Endothelial cell of umbilical vein (primary cell): ENCODE results near the gene ZNRF1. TPM values are rescaled to one million over a fixed set of nuclear protein-coding genes. Genes with fewer than 3 reads are reported as not detected.

Source experiments
- BruUV-seq: library from RNA; stranded (reverse); fragments of 400-500 nt; replicated peaks from 2 replicates; lab custom pipeline; 2021; lab: Mats Ljungman, UMichigan
- CTCF ChIA-PET: fragments of 300-600, 350-600 bp; sonication (Branson Sonifier 250); formaldehyde crosslinking; loops from one replicate; lab custom pipeline; 2021; ENCODE audit warnings: antibody characterized with exemption, inconsistent platforms; lab: Charles Lee
- POLR2A ChIA-PET: fragments of 300-600, 350-600 bp; sonication (Branson Sonifier 250); formaldehyde crosslinking; loops from one replicate; lab custom pipeline; 2021; ENCODE audit warnings: antibody characterized with exemption, inconsistent platforms; lab: Charles Lee
- DNase-seq: peaks from one replicate; pipeline ENCODE4 v3.0.0-alpha.2; 2011; ENCODE audit warnings: low read depth, low spot score
- FAIRE-seq: peaks from 2 replicates; lab custom pipeline; 2011; peaks lifted over from hg19 to GRCh38; lab: Jason Lieb, UNC
- H2AFZ ChIP-seq: 2 replicates; pipeline ENCODE4 v1.6.0; 2012; ENCODE audit warnings: low read depth, low read length, control low read depth, inconsistent platforms
- H3K27ac ChIP-seq: 2 replicates; pipeline ENCODE4 v1.5.1; 2011; ENCODE audit warnings: low read depth, mild to moderate bottlenecking, control low read depth, low read length, moderate library complexity; ENCODE audit not compliant: insufficient read depth
- H3K27me3 ChIP-seq, 2 experiments: 2 replicates each; pipeline versions ENCODE4 v1.6.0 to v1.6.1; 2011; ENCODE audit warnings: low read length in 2 of 2, mixed read lengths in 1 of 2; ENCODE audit not compliant: control insufficient read depth in 2 of 2, insufficient read depth in 2 of 2
- H3K36me3 ChIP-seq, 2 experiments: 2 replicates in 1 of 2; 3 replicates in 1 of 2; pipeline ENCODE4 v1.5.1; 2011; ENCODE audit warnings: low read length in 2 of 2, mild to moderate bottlenecking in 1 of 2, moderate library complexity in 1 of 2; ENCODE audit not compliant: control insufficient read depth in 2 of 2, insufficient read depth in 2 of 2; ENCODE audit errors: extremely low read depth in 1 of 2
- H3K4me1 ChIP-seq: 3 replicates; pipeline ENCODE4 v1.5.1; 2011; ENCODE audit warnings: mild to moderate bottlenecking, low read length; ENCODE audit not compliant: control insufficient read depth, insufficient read depth; ENCODE audit errors: extremely low read depth
- H3K4me2 ChIP-seq: 2 replicates; pipeline ENCODE4 v1.6.1; 2011; ENCODE audit warnings: low read length, control low read depth, mixed read lengths; ENCODE audit not compliant: insufficient read depth
- H3K4me3 ChIP-seq, 3 experiments: fragments of 200-600 bp in 1 of 3; sonication (generic), shearing (Covaris generic) in 1 of 3; replicated peaks in 1 of 3; 2 replicates each; pipeline ENCODE4 v1.5.1; 2011 to 2016; ENCODE audit warnings: control low read depth in 3 of 3, low read length in 3 of 3, mild to moderate bottlenecking in 2 of 3, inconsistent platforms in 1 of 3, low read depth in 1 of 3, moderate library complexity in 1 of 3; ENCODE audit not compliant: insufficient read depth in 1 of 3
- H3K79me2 ChIP-seq: 2 replicates; pipeline ENCODE4 v1.6.0; 2012; ENCODE audit warnings: low read length, inconsistent platforms; ENCODE audit not compliant: control insufficient read depth, insufficient read depth
- H3K9ac ChIP-seq: replicated peaks from 2 replicates; pipeline ENCODE3; 2011; ENCODE audit warnings: low read length, control low read depth; ENCODE audit not compliant: insufficient read depth; ENCODE audit errors: extremely low read depth
- H3K9me1 ChIP-seq: replicated peaks from 3 replicates; pipeline ENCODE4 v1.6.0; 2011; ENCODE audit warnings: mild to moderate bottlenecking, low read length; ENCODE audit not compliant: control insufficient read depth, insufficient read depth; ENCODE audit errors: extremely low read depth
- H3K9me3 ChIP-seq: replicated peaks from 2 replicates; pipeline ENCODE4 v1.5.1; 2012; ENCODE audit warnings: low read length, inconsistent platforms; ENCODE audit not compliant: control insufficient read depth, insufficient read depth
- H4K20me1 ChIP-seq: replicated peaks from 2 replicates; pipeline ENCODE3; 2011; ENCODE audit warnings: mild to moderate bottlenecking, low read length; ENCODE audit not compliant: control insufficient read depth, insufficient read depth; ENCODE audit errors: extremely low read depth
- EZH2 ChIP-seq: IDR thresholded peaks from 2 replicates; pipeline ENCODE4 v1.6.1; 2012; ENCODE audit warnings: borderline replicate concordance, low read depth, mild to moderate bottlenecking, moderate library complexity, low read length, inconsistent platforms; ENCODE audit not compliant: severe bottlenecking
- FOS ChIP-seq: IDR thresholded peaks from 2 replicates; pipeline ENCODE4 v1.6.1; 2011; ENCODE audit warnings: mild to moderate bottlenecking, low read length, moderate library complexity, borderline replicate concordance; ENCODE audit not compliant: insufficient read depth
- GATA2 ChIP-seq: IDR thresholded peaks from 2 replicates; pipeline ENCODE4 v1.7.0; 2011; ENCODE audit warnings: low read depth, mild to moderate bottlenecking, moderate library complexity, mixed read lengths, low read length; ENCODE audit not compliant: insufficient read length, insufficient read depth
- JUN ChIP-seq: IDR thresholded peaks from 2 replicates; pipeline ENCODE4 v1.6.1; 2011; ENCODE audit warnings: borderline replicate concordance, low read depth; ENCODE audit not compliant: insufficient read length, insufficient read depth
- MYC ChIP-seq: IDR thresholded peaks from one replicate; pipeline ENCODE4 v1.6.1; 2011; ENCODE audit warnings: mild to moderate bottlenecking, low read depth, low read length
- POLR2A ChIP-seq: IDR thresholded peaks from 2 replicates; pipeline ENCODE4 v1.6.1; 2012; ENCODE audit warnings: low read depth, mild to moderate bottlenecking, control low read depth, low read length
- POLR2AphosphoS5 ChIP-seq: IDR thresholded peaks from 2 replicates; pipeline ENCODE4 v1.6.1; 2012; ENCODE audit warnings: low read depth, mild to moderate bottlenecking, control low read depth, low read length, moderate library complexity; ENCODE audit not compliant: insufficient read depth
- dilution Hi-C: fragments of 300-500 bp; cut with MboI; formaldehyde crosslinking; loops from one replicate; pipeline ENCODE4 v1.15.0; 2019; ENCODE audit warnings: low sequenced_read_pairs; ENCODE audit not compliant: extremely low pct_ligation_motif_present
- intact Hi-C: fragments of 100-400 bp; cut with micrococcal nuclease; formaldehyde crosslinking; loops from one replicate; pipeline ENCODE4 v1.10.0; 2022
- polyA plus RNA-seq, 4 experiments: library from polyadenylated mRNA; depleted of rRNA in 3 of 4; stranded (reverse) in 3 of 4; unstranded in 1 of 4; fragments of >200 nt; gene quantifications; 2 replicates each; pipeline versions ENCODE4 v1.2.1 to v1.2.3, GENCODE V29; 2011 to 2012; ENCODE audit warnings: missing spikeins in 1 of 4
- total RNA-seq: library from RNA; stranded (reverse); gene quantifications from 2 replicates; pipeline ENCODE4 v1.2.3, GENCODE V29; 2021
- TF ChIP-seq, protein P1 (sequence below): IDR thresholded peaks from 2 replicates; pipeline ENCODE4 v1.6.1; 2011; ENCODE audit not compliant: insufficient read depth, insufficient read length
- TF ChIP-seq, protein P2 (sequence below), 2 donors: IDR thresholded peaks; 1 replicate in 1 of 2; 2 replicates in 1 of 2; pipeline ENCODE4 v1.5.1; 2011; ENCODE audit warnings: low read length in 2 of 2, mild to moderate bottlenecking in 2 of 2, moderate library complexity in 2 of 2, control low read depth in 1 of 2, inconsistent platforms in 1 of 2, low read depth in 1 of 2; ENCODE audit not compliant: insufficient read depth in 1 of 2; ENCODE audit errors: extremely low read depth in 1 of 2

Gene ZNRF1
- total and polyA plus RNA-seq, 2 donors (not counting 3 experiments of a cell fraction or from before 2014, with no cell fraction given) = 23.7 to 34.9 TPM

DNA sequence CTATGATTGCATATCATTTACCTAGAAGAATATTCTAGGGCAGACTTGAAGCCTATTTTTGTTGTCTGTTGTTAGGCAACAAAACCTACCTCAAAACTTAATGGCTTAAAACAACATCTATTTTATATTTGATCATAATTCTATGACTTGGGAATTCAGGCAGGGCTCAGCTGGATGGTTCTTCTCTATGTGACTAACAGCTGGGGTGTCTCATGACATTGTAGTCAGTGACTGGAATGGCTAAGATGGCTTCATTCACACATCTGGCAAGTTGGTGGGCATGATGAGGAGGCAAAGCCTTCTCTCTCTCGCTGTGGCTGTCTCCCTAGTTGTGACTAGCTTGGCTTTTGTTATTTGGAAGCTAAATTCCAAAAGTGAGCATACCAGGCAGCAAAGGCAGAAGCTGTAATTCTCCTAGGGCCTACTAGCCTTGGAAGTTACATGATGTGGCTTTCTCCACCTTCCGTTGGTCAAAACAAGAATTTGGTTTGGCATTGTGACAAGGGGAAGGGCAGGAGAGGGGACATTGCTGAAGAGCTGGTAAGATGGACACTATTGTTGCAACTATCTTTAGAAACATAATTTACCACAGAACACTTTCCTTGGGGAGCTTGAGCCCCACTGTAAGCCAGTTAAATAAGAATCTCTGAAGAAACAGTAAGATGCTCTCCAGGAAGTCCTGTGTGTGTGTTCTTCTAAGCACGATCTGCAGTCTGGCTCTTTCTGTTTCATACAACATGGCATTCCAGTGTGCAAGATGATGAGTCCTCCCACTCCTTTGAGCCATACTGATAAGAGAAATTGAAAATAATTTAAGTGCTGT is 39.4 kb downstream of the ZNRF1 start:
- dilution Hi-C loops (no loop called here), intact Hi-C loops (no loop called here)
- H3K9me3 ChIP-seq = no peaks in the 10 kb centered on the region
- peaks cover 31% of the 10 kb centered on the region for H3K79me2 ChIP-seq
- CTCF ChIA-PET = interaction anchor here (1.2 to 1.6 kb wide), 2 partner anchors 40 to 73 kb away, joined by 3 to 5 read pairs; partner anchors contain the start of gene ZNRF1
- POLR2A ChIA-PET = no interaction called here
- H3K4me2 ChIP-seq = no peak overlapping the region
- H3K27ac ChIP-seq = no peak overlapping the region
- FAIRE-seq (no peak), DNase-seq (no peak)
- no peaks in the 10 kb centered on the region for H3K36me3 ChIP-seq
- no peaks in the 10 kb centered on the region for H3K9me1 ChIP-seq
- peaks cover 4% of the 10 kb centered on the region for H4K20me1 ChIP-seq
- H3K9ac ChIP-seq = no peak overlapping the region
- TF ChIP-seq GATA2 (no peak), POLR2A (no peak), FOS (no peak), POLR2AphosphoS5 (no peak), EZH2 (no peak), MYC (no peak), JUN (no peak)
- TF ChIP-seq, protein P1, sequence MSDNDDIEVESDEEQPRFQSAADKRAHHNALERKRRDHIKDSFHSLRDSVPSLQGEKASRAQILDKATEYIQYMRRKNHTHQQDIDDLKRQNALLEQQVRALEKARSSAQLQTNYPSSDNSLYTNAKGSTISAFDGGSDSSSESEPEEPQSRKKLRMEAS = no peak
- TF ChIP-seq, protein P2, sequence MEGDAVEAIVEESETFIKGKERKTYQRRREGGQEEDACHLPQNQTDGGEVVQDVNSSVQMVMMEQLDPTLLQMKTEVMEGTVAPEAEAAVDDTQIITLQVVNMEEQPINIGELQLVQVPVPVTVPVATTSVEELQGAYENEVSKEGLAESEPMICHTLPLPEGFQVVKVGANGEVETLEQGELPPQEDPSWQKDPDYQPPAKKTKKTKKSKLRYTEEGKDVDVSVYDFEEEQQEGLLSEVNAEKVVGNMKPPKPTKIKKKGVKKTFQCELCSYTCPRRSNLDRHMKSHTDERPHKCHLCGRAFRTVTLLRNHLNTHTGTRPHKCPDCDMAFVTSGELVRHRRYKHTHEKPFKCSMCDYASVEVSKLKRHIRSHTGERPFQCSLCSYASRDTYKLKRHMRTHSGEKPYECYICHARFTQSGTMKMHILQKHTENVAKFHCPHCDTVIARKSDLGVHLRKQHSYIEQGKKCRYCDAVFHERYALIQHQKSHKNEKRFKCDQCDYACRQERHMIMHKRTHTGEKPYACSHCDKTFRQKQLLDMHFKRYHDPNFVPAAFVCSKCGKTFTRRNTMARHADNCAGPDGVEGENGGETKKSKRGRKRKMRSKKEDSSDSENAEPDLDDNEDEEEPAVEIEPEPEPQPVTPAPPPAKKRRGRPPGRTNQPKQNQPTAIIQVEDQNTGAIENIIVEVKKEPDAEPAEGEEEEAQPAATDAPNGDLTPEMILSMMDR (IDR thresholded peaks at IDR 0.05; ENCODE audit: extremely low read depth in 1 of 2, insufficient read depth in 1 of 2, low read depth in 1 of 2, low read length in 2 of 2) = no peak
- H3K27me3 ChIP-seq = no peaks in the 10 kb centered on the region
- BruUV-seq = no TSS peak
- H3K4me1 ChIP-seq = peaks cover 3% of the 10 kb centered on the region
- no peak overlapping the region for H2AFZ ChIP-seq
- H3K4me3 ChIP-seq = no peak overlapping the region
